T-helper 1 cell treated with Interleukin-12 subunit alpha and Interleukin-12 subunit beta and Interleukin-4 antibody, amounts not matched to agents 30 μg/mL and 1 μg/mL, for 36 hours (primary cell): ENCODE measurements around the gene ATXN7.

Experiments
- H3K27ac Mint-ChIP-seq: one replicate; pipeline ENCODE4 v1.8.0; 2021; ENCODE audit warnings: mild to moderate bottlenecking, mixed read lengths
- H3K27me3 Mint-ChIP-seq: one replicate; pipeline ENCODE4 v1.8.0; 2021; ENCODE audit warnings: low read depth, mixed read lengths
- H3K36me3 Mint-ChIP-seq: one replicate; pipeline ENCODE4 v1.8.0; 2021; ENCODE audit warnings: low read depth, mixed read lengths
- H3K4me1 Mint-ChIP-seq: one replicate; pipeline ENCODE4 v1.8.0; 2021; ENCODE audit warnings: low read depth, mixed read lengths
- H3K4me3 Mint-ChIP-seq: one replicate; pipeline ENCODE4 v1.8.0; 2021; ENCODE audit warnings: mild to moderate bottlenecking, moderate library complexity, mixed read lengths
- H3K9me3 Mint-ChIP-seq: one replicate; pipeline ENCODE4 v1.8.0; 2021; ENCODE audit warnings: mixed read lengths

ATXN7 gene

DNA sequence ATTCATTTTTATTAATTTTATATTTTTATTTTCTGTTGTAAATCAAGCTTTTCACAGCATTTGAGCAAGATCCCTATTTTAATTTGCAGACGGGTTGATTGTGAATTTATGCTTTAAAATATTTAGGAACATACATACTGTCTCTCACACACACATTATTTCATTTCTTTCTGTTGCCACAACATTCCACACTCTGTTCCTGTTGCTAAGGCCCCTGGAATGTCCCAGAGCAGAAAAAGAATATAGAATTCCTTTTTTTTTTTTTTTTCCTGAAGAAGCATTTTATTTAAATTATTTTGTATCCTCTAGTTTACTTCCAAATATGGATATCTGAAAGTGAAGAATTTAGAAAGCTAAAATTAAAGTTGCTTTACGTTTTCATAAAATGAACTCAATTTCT lies 85.3 kb downstream of the ATXN7 start:
- Mint-ChIP-seq H3K9me3 (no peaks in the 10 kb centered on the region), H3K4me3 (no peak overlapping the region), H3K4me1 (peaks cover 45% of the 10 kb centered on the region), H3K36me3 (peaks cover 28% of the 10 kb centered on the region), H3K27ac (no peak overlapping the region), H3K27me3 (no peaks in the 10 kb centered on the region)

DNA sequence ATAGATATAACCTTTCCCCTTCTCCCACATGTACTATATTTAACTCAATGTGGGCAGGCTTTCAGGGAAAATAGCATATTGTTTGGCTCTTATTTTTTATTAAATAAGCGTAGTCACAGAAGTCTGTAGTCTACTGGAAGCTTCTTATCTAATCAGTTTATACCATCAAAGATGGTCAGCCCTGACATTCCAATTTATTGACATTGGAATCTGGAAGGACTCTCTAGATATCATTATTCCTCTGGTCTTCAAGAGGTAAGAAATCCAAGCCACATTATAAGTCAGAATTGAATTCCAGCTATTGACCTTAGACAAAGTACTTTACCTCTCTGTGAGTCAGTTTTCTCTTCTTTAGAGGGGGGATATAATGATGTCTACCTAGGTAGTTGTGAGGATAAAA lies 87.0 kb downstream of the ATXN7 start:
- Mint-ChIP-seq H3K9me3 (no peaks in the 10 kb centered on the region), H3K4me3 (no peak overlapping the region), H3K27me3 (no peaks in the 10 kb centered on the region), H3K36me3 (peaks cover 30% of the 10 kb centered on the region), H3K27ac (no peak overlapping the region), H3K4me1 (peaks cover 48% of the 10 kb centered on the region)

DNA sequence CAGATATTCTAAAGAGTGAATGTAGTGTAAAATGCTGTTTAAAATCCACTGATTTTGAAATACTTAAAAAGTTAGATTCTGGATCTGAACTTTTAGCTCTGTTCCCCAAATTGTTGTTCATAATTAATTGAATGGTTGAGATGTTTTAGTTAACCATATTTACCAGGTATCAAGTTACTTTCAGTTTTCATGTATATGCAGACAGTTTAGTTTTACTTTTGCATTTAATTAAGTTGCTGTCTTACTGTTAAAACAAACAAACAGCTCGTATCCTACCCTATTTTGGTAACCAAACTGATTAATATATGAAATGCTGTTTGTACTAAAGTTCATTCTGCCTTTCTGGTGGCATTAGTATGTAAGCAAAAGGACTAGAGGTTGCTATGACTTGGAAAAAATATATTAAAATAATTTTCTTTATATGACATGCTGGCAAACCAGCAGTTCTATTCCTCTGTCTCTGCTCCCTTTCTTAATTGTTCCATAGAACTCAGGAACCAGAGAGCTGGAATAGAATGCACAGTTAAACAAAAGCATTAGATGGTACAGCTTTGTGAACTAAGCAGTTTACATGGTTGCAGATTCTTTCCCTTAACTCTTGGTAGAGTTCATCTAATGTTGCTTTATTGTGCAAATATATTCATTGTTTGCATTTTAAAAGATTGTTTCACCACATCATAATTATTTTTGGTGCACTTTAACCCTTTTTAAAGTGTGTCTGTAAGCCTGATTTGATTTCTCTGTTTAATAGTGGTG lies 88.0 kb downstream of the ATXN7 start:
- Mint-ChIP-seq H3K36me3 (peaks cover 32% of the 10 kb centered on the region), H3K27me3 (no peaks in the 10 kb centered on the region), H3K4me1 (peaks cover 43% of the 10 kb centered on the region), H3K27ac (peak overlapping the region; percentile 92), H3K4me3 (peak overlapping the region; percentile 82), H3K9me3 (no peaks in the 10 kb centered on the region)

DNA sequence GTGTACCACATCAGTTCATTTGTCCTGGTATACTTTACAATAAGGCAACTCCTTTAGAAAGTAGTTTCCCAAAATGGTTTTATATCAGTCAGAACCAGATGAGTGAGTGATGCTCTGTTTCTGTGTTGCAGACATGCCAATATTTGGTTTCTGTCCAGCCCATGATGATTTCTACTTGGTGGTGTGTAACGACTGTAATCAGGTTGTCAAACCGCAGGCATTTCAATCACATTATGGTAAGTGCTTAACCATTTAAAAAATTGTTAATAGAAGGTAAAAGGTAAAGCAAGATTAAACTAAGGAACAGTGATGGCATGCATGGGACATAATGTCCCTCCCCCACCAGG lies 88.6 kb downstream of the ATXN7 start:
- no peak overlapping the region for H3K4me3 Mint-ChIP-seq
- peaks cover 41% of the 10 kb centered on the region for H3K4me1 Mint-ChIP-seq
- no peaks in the 10 kb centered on the region for H3K9me3 Mint-ChIP-seq
- no peak overlapping the region for H3K27ac Mint-ChIP-seq
- peaks cover 32% of the 10 kb centered on the region for H3K36me3 Mint-ChIP-seq
- H3K27me3 Mint-ChIP-seq: no peaks in the 10 kb centered on the region

DNA sequence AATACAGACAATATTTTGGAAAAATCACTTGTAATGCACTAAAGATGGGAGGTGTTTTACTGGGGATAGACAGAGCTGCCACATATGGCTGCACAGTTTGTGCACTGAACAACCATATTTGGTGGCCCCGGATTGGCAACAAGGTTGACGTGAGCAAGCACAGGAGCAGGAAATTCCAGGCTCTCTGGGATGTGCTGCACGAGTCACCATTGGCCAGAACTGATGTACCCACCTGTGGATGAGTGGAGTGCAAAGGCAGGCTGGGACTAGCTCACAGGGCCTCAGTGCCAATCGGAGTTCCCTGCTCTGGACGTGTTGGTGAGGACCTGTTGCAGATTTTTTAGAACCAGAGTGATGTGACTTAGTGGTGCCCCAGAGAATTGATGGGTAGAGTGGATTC lies 90.5 kb downstream of the ATXN7 start:
- Mint-ChIP-seq H3K4me1 (peaks cover 33% of the 10 kb centered on the region), H3K27me3 (no peaks in the 10 kb centered on the region), H3K4me3 (no peak overlapping the region), H3K36me3 (peaks cover 24% of the 10 kb centered on the region), H3K27ac (no peak overlapping the region), H3K9me3 (no peaks in the 10 kb centered on the region)

DNA sequence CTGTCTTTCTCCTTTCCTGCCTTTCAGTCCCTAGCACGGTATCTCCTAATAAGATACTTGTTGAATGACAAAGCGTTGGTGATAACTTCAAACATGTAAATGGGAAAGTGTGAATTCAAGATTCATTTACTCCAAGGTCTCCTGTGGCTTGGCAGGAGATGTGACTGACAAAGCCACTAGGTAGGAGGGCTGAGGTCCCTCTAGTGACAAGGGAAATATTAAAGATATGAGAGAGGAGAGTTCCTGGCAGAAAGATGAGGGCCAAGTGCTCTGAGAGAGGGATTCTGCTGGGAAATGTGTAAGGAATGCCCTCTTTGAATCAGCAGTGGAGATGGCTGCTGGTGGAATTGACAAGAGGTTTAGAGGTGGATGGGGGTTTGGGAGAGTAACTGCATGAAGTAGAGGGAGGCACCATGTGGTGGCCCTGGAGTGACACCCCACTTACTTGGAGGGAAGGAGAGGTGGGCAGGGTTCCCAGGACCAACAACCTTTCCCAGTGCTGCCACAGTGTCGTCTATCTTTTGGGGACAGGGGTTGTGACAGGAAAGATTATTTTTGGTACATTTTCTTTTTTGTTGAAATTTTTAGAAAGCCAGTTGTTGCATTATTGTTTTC lies 91.5 kb downstream of the ATXN7 start:
- no peaks in the 10 kb centered on the region for H3K27me3 Mint-ChIP-seq
- peaks cover 39% of the 10 kb centered on the region for H3K4me1 Mint-ChIP-seq
- no peak overlapping the region for H3K4me3 Mint-ChIP-seq
- H3K9me3 Mint-ChIP-seq: no peaks in the 10 kb centered on the region
- peak overlapping the region; percentile 31 for H3K27ac Mint-ChIP-seq
- H3K36me3 Mint-ChIP-seq: peaks cover 24% of the 10 kb centered on the region

DNA sequence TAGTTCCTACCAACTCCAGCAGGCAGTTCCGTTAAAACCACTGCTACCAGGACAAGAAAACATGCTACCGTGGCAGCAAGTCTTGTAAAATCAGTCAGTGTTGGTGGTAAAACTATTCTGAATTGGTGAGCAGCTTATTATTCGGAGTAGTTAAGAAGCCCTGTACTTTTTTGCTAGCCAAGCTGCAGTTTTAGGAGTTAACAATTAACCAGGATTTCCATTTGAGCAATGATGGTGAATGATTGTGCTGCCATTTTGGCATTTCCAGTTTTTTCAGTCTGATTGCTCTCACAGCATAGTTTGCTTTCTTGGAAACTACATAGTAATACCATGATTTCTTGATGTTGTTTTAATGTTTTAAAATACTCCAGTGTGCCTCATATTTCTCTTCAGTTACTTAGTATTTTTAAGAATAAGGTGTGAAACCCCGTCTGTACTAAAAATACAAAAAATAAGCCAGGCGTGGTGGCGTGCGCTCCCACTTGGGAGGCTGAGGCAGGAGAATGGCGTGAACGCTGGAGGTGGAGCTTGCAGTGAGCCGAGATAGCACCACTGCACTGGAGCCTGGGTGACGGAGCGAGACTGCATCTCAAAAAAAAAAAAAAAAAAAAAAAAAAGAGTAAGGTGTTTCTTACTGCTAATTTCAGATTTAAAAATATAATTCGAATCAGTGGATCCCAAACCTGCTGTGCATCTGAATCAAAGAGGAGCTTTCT lies 92.3 kb downstream of the ATXN7 start:
- Mint-ChIP-seq H3K27ac (no peak overlapping the region), H3K4me3 (no peak overlapping the region), H3K27me3 (no peaks in the 10 kb centered on the region), H3K9me3 (no peaks in the 10 kb centered on the region), H3K4me1 (peaks cover 44% of the 10 kb centered on the region), H3K36me3 (peaks cover 24% of the 10 kb centered on the region)

DNA sequence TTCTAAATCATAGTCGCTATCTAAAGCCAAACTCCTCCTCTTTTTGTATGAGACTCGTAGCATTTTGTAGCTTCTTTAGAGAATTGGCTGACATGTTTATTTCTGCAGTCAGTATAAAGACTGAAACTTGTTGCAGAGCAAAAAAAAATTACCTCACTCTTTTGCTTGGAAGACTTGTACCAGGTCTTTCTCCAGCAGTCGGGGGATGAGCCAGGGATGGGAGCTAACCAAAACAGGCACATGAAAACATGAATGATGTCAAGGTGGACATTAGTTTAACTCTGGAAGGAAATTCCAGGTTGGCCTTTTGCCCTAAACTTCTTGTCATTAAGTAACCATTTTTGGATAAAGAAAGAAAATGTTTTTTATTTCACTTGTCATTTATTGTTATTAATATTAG lies 95.5 kb downstream of the ATXN7 start:
- no peak overlapping the region for H3K27ac Mint-ChIP-seq
- H3K4me1 Mint-ChIP-seq: peaks cover 30% of the 10 kb centered on the region
- H3K4me3 Mint-ChIP-seq: no peak overlapping the region
- no peaks in the 10 kb centered on the region for H3K27me3 Mint-ChIP-seq
- H3K9me3 Mint-ChIP-seq: no peaks in the 10 kb centered on the region
- peaks cover 13% of the 10 kb centered on the region for H3K36me3 Mint-ChIP-seq

DNA sequence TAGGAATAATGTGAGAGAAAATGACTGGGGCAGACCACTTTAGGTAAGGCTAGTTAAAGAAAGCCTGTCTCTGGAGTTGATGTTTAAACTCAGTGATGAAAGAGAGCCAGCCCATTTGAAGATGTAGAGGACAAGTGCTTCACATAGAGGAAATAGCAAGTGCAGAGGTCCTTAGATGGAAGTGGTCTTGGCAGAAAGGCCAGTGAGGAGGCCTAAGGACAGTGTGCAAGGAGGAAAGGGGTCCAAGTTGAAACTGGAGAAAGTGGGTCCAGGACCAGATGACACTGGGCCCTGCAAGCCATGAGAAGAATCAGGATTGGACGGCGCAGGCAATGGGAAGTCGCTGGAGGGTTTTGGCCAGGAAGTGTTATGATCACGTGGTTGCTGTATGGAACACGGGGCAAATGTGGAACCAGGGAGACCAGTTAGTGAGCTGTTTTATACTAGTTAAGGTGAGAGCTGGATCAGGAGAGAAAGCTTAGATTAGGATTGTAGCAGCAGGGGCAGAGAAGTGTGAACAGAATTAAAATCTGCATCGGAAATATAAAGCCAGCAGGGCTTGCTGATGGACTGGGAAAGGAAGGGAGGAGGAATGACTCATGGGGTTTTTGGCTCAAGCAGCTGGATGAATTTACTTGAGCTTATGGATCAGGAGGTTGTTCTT lies 96.5 kb downstream of the ATXN7 start:
- H3K9me3 Mint-ChIP-seq: no peaks in the 10 kb centered on the region
- peaks cover 8% of the 10 kb centered on the region for H3K36me3 Mint-ChIP-seq
- peak overlapping the region; percentile 40 for H3K4me3 Mint-ChIP-seq
- H3K27me3 Mint-ChIP-seq: no peaks in the 10 kb centered on the region
- H3K27ac Mint-ChIP-seq: peak overlapping the region; percentile 33
- H3K4me1 Mint-ChIP-seq: peaks cover 34% of the 10 kb centered on the region

DNA sequence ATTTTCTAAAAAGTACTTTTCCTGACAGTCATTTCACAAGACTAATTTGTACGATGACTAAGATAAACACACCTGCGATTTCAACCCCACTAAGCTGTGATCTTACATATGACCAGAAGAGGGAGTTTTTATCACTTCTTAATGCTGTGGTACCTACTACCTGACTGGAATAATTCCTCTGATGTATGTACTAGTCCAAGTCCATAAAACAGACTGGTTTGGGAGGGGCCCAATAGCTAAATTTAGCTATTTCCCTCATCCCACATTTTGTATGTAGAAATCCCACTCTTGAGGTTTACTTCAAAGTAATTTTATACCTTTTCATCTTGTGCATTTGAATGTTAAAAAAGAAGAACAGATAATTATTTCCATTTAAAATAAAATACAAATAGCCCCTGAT lies 98.2 kb downstream of the ATXN7 start:
- no peak overlapping the region for H3K4me3 Mint-ChIP-seq
- peaks cover 40% of the 10 kb centered on the region for H3K4me1 Mint-ChIP-seq
- H3K9me3 Mint-ChIP-seq: no peaks in the 10 kb centered on the region
- H3K27me3 Mint-ChIP-seq: no peaks in the 10 kb centered on the region
- H3K36me3 Mint-ChIP-seq: peaks cover 4% of the 10 kb centered on the region
- peak overlapping the region; percentile 26 for H3K27ac Mint-ChIP-seq

DNA sequence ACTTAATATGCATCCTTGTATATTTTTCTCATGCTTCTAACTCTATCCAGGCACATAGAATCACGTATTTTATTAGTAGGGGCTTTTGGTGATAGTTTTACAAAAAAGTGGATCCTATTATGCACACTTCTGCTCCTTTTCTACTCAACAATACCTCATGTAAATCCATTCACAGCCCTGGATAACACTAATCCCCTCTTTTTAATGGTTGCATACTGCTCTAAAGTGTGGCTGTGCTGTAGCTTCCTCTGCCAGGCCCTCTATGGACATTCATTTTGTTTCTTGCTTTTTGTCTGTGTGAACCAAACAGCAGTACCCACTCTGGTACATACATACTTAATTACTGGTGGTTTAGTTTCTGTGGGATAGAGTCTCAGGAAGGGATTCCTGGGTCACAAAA lies 99.8 kb downstream of the ATXN7 start:
- Mint-ChIP-seq H3K36me3 (peaks cover 7% of the 10 kb centered on the region), H3K27me3 (no peaks in the 10 kb centered on the region), H3K4me3 (no peak overlapping the region), H3K9me3 (no peaks in the 10 kb centered on the region), H3K27ac (peak overlapping the region; percentile 8), H3K4me1 (peaks cover 48% of the 10 kb centered on the region)

DNA sequence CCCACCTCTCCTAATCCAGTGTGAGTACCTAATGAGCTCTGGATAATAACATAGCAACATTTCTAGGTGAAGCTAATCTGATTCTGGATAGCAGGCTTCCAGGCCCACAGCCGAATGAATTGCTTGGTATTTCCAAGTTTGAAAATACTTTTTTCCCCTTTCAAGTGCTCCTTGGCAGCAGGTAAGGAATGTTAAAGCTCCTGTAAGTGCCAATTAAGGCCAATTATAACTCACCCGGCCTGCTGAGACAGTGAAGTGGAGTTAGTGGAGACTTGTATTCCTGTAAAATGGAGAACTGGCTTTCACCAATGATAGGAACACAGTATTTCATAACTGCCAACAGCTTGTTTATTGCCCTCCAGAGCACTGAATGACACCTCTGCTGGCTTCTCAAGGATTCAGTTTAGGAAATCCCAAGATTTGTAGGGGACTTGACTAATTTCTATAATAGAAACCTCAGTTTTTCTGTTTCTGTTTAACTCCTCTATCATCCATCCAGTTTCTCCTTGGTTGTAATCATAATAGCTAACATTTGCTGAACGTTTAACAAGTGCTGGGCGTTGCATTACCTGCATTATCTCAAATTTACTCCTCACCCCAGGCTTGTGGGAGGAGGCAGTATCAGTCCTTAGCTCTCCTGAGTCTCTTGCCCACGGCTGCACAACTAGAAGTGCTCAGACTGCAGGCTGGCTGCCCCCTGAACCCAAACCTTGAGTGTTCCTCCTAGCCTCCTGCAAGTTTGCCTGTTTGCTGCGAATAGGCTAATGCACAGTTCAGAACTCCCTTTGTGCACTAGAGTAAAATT lies 101.2 kb downstream of the ATXN7 start:
- Mint-ChIP-seq H3K4me1 (peaks cover 56% of the 10 kb centered on the region), H3K4me3 (no peak overlapping the region), H3K36me3 (peaks cover 11% of the 10 kb centered on the region), H3K27me3 (no peaks in the 10 kb centered on the region), H3K27ac (peak overlapping the region; percentile 64), H3K9me3 (no peaks in the 10 kb centered on the region)

DNA sequence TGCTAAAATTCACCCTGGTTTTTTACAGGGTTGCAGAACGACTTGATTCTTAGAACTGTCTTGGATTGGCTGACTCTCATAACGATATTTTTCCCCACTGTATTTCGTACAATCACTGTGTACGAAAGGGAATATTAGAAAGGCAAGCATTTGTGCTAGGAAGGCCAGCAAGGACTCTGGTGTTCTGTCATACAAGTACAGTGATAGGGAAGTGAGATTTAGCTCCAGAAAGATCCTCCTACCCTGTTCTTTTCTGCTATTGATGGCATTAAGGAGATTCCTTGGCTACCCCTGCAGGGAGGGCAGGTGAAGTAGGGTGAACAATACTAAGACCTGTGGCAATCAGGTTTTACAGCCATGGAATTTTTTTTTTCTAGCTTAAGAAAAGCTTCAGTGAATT lies 102.3 kb downstream of the ATXN7 start:
- Mint-ChIP-seq H3K36me3 (peaks cover 13% of the 10 kb centered on the region), H3K9me3 (no peaks in the 10 kb centered on the region), H3K27me3 (no peaks in the 10 kb centered on the region), H3K4me1 (peaks cover 59% of the 10 kb centered on the region), H3K27ac (no peak overlapping the region), H3K4me3 (no peak overlapping the region)

DNA sequence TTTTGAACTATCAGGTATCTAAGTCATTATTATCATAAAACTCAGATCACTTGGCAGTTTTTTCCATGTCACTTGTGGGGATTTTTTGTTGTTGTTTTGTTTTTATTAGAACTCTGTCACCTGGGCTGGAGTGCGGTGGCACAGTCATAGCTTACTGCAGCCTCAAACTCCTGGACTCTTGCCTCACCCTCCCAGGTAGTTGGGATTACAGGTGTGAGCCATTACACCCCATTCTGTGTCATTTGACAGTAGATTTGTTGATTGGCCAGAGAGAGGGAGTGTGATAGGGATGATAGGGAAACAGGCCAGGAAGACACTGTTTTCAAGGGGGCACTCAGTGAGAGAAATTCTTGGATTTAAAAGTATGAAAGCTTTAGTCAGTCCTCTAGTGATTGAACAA lies 103.2 kb downstream of the ATXN7 start:
- Mint-ChIP-seq H3K9me3 (no peaks in the 10 kb centered on the region), H3K27ac (peak overlapping the region; percentile 87), H3K4me1 (peaks cover 65% of the 10 kb centered on the region), H3K36me3 (peaks cover 15% of the 10 kb centered on the region), H3K27me3 (no peaks in the 10 kb centered on the region), H3K4me3 (peak overlapping the region; percentile 82)
